Fibroblast of peridontal ligament (primary cell): ENCODE data around the gene AICDA.
A peak's percentile ranks its signal among the peaks of the same experiment; 100 is the strongest.
"Not testable (repeated sequence)": the region's sequence is repeated elsewhere in the genome, so short reads cannot be mapped to it uniquely, and the experiment has no call there.

Source experiments
- DNase-seq: peaks from one replicate; pipeline ENCODE4 v3.0.0-alpha.2; 2010; ENCODE audit errors: extremely low read depth

Gene AICDA

GRCh38 chr12:8609061-8609570 is 3.5 kb downstream of the AICDA start:
- peak; percentile 60 for DNase-seq

- DNase-seq, result no peak
Measured at GRCh38 chr12:8606890-8607289, 5.8 kb downstream of the AICDA start.

GRCh38 chr12:8605057-8605456 is 7.6 kb downstream of the AICDA start:
- DNase-seq, result no peak

DNA sequence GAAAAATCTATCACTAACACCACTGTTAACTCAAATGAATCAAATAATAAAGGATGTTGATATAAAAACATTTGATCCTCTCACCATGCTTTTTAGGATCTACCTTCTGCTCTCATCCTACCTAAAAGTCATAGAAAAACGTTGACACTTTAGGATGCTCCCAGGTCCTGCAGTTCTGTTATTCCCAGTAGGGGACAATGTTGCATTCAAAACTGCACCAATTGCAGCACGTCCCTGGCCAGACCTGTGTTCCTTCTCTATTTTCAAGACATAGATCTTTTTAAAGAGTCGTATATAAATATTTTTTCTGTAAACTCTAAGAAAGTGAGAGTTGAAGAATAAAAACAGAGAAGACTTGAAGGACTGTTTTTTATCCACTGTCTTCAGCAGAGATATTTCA is 8.8 kb downstream of the AICDA start:
- DNase-seq, result no peak

DNA sequence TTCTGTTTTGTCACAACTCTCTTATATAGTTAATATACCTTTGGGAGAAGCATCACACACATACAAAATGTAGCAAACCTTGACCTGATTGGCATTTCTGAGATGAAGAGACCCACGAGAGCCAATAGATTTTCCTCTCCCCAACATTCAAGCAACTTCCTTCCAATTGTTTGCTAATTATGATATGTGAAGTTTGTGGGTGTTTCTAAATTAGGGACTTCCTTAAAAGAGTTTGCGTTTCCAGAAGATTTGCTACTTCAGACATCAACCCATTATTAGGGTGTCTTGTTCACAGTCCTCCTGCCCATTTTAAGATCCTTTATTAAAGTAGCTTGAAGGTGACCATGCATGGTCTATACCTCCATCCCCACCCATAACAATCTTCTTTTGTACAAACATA is 9.4 kb downstream of the AICDA start:
- DNase-seq, result no peak

DNA sequence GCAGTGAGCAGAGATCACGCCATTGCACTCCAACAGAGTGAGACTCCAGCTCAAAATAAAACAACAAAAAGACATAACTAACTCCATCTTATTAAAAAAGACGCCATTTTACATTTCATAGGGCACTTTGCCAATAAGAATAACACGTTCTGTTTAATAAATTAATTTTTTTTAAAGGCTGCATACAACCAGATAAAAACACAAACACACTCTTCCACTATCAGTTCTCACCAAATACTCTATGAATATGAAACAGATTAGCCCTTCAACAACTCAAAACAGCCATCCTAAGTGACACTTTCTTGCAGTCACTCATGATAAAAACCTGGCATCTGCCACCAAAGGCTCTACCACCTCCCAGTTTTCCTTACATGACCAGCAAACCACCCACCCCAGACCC is 16.1 kb downstream of the AICDA start:
- DNase-seq, result no peak

GRCh38 chr12:8594072-8594471 is 18.6 kb downstream of the AICDA start:
- no peak for DNase-seq

GRCh38 chr12:8593246-8593645 is 19.4 kb downstream of the AICDA start:
- DNase-seq, result no peak

- DNase-seq, result no peak
Measured at GRCh38 chr12:8590842-8591545, 21.7 kb downstream of the AICDA start.

GRCh38 chr12:8589679-8590078 is 23.0 kb downstream of the AICDA start:
- no peak for DNase-seq

DNA sequence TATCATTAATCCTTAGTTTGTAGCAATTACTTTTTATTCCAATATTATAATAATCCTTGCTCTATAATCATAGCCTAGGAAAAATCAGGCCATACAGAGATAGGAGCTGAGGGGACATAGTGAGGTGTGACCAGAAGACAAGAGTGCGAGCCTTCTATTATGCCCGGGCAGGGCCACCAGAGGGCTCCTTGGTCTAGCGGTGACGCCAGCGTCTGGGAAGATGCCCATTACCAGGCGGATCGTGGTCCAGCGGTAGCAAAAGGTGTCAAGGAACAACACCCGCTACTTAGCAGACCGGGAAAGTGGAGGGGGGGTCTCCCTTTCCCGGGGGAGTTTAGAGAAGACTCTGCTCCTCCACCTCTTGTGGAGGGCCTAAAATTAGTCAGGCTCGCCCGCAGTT is 28.2 kb downstream of the AICDA start:
- DNase-seq, result not testable (repeated sequence)

GRCh38 chr12:8584004-8584403 is 28.7 kb downstream of the AICDA start:
- DNase-seq, result no peak

DNA sequence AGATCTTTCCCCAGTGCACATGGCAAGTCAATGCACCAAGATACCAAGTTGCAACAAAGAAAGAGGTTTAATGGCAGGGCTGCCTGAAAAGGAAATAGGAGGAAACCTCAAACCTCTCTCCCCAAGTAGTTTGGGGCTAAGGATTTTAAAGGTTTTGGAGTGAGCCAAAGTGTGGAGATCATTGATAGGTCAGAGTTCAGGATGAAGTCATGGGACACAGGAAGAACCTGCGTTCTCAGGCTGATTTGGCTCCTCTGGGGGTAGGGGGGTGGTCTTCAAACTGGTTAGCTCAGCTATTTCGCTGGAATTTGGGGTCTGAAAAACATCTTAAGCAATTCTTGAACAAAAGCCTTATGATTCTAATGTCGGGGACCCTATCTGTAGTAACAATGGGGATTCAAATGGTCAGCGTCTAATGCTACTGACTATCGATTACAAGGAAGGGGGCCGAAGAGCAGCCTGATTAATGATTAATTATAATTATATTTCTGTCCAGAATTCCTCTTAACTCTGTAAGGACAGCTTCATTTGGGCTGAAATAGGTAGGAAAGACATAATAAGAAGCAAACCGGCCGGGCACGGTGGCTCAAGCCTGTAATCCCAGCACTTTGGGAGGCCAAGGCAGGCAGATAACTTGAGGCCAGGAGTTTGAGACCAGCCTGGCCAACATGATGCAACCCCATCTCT is 31.4 kb downstream of the AICDA start:
- no peak for DNase-seq

- no peak for DNase-seq
Measured at GRCh38 chr12:8577879-8578278, 34.8 kb downstream of the AICDA start.

DNA sequence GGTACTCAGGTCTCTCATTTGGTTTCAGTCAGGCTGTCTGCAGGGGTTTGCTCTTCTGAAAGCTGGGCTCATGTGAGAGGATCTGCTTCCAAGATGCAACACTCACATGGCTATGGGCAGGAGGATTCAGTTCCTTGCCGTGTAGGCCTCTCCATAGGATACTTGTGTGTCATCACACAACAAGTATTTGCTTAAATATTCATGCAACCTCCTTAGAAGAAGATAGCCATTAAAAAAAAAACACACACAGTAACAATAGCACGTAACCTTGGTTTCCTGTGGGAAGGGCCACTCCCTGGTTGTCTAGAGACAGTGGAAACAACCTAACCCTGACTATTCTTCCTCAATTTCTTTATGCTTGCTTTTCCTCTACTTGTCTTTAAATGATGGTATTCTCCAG is 40.2 kb downstream of the AICDA start:
- no peak for DNase-seq

GRCh38 chr12:8566525-8566924 is 46.1 kb downstream of the AICDA start:
- no peak for DNase-seq

GRCh38 chr12:8566052-8566451 is 46.6 kb downstream of the AICDA start:
- DNase-seq, result not testable (repeated sequence)

DNA sequence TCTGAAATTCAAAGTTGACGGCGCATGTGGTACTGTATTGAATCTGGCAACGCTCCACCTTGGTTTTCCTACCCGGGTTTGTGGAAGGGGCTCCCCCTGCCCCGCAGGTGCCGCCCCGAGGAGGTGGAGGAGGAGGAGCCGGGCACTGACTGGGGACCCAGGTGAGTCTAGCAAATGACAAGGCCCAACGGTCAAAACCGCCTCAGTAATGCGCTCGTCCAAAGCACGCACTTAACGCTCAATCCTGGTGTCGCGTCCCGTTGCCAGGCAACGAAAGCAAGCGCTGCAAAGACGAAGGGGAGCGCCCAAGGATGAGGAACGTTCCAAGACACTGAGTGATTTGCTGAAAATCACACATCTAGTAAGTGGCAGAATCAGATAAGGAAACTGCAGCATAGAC is 48.0 kb downstream of the AICDA start:
- DNase-seq, result no peak

GRCh38 chr12:8563356-8563755 is 49.3 kb downstream of the AICDA start:
- no peak for DNase-seq

DNA sequence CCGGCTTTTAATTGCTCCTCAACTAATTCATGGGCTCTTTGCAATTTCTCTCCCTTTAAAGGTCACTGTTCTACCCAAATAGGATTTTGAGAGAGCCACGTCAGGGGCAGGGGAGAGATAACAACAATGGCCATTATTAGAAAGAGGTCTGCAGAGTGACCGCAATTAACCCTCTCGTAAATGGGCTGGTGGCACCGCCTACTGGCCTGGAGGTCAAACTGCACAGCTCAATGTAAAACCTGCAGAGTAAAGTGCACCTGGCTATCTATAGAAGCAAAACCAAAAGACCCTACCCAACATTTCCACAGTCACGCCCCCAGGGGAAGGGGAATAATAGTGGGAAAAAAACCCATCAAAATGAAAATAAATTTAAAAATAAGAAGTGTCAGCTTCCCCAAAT is 50.3 kb downstream of the AICDA start:
- DNase-seq, result no peak

DNA sequence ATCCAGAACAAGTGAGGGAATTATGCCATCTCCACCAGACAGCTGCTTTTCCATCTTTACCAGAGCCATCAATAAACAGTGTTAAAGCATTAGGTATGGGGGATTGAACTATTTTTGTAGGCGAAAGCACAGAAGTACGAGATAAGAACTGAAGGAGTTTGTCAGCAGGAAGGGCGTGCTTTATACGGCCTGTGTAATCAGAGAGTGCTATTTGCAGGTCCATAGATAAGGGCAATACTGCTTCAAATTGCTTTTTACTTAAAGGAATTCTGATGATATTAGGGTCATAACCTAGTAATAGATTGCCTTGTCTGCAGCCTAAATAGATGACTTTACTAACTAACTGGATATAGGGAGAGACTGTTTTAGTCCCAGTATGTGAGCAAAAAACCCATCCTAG is 51.6 kb downstream of the AICDA start:
- no peak for DNase-seq

DNA sequence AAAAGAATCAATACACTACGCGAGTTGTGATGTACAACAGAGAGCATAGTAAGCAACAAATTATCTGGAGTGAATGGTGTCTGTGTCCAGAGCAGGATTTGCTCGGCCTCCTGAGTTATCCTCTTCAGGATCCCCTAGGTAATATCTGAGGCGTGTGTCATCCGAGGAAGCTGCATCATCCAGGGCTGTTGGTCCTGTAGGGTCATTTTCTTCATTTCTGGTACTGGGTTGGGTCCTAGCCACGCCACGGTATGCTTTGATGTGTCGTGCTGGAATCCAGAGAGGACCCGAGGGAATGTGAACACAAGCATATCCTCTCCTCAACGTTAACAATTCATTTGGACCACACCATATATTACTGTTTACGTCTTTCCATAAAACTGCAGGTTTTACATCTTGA is 53.0 kb downstream of the AICDA start:
- no peak for DNase-seq

DNA sequence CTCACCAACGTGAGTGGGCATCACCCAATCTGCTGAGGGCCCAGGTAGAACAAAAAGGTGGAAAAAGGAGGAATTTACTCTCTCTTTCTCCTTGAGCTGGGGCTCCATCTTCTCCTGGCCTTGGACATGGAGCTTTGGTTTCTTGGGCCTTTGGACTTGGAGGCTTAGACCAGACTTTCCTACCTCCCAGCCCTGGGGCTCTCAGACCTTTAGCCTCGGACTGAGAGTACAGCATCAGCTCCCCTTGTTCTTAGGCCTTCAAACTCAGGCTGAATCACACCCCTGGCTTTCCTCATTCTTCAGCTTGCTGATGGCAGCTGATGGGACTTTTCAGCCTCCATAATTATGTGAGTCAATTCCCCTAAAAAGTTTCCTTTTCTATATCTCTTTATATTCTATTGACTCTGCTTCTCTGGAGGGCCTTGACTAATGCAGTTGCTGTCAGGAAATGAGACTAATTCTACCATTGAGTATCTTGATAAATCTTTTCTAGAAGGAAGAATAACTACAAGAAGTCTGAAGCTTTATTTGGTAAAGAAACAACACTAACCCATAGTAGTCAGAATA is 56.0 kb downstream of the AICDA start:
- no peak for DNase-seq
